DOHH2 (cell line): ENCODE data around the gene VDAC2.

Experiments used
- EZH2phosphoT487 ChIP-seq: fragments of 200-600 bp; sonication (generic); IDR thresholded peaks from 2 replicates; pipeline ENCODE4 v1.6.1; 2017; ENCODE audit warnings: borderline replicate concordance, mild to moderate bottlenecking, antibody characterized with exemption, low read length, moderate library complexity, mixed read lengths
- TF ChIP-seq, protein P1 (sequence below): fragments of 200-600 bp; sonication (generic); IDR thresholded peaks from one replicate; pipeline ENCODE4 v1.5.1; 2014; ENCODE audit warnings: antibody characterized with exemption, mild to moderate bottlenecking, low read depth, low read length; ENCODE audit not compliant: poor library complexity, severe bottlenecking

GRCh38 chr10:75226656-75227055, 16.1 kb downstream of the VDAC2 start:
- TF ChIP-seq, protein P1, sequence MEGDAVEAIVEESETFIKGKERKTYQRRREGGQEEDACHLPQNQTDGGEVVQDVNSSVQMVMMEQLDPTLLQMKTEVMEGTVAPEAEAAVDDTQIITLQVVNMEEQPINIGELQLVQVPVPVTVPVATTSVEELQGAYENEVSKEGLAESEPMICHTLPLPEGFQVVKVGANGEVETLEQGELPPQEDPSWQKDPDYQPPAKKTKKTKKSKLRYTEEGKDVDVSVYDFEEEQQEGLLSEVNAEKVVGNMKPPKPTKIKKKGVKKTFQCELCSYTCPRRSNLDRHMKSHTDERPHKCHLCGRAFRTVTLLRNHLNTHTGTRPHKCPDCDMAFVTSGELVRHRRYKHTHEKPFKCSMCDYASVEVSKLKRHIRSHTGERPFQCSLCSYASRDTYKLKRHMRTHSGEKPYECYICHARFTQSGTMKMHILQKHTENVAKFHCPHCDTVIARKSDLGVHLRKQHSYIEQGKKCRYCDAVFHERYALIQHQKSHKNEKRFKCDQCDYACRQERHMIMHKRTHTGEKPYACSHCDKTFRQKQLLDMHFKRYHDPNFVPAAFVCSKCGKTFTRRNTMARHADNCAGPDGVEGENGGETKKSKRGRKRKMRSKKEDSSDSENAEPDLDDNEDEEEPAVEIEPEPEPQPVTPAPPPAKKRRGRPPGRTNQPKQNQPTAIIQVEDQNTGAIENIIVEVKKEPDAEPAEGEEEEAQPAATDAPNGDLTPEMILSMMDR, result no peak
- no peak for TF ChIP-seq EZH2phosphoT487
